HG02885 (cell line): ENCODE measurements around the gene ZNF444.
"Not testable (repeated sequence)": the region's sequence is repeated elsewhere in the genome, so short reads cannot be mapped to it uniquely, and the experiment has no call there.

Experiments
- ATAC-seq: cut with Tn5 transposase; IDR thresholded peaks from one replicate; pipeline ENCODE4 v1.9.1; 2021; ENCODE audit warnings: mild to moderate bottlenecking; ENCODE audit not compliant: unreplicated experiment, poor library complexity

ZNF444 gene

DNA sequence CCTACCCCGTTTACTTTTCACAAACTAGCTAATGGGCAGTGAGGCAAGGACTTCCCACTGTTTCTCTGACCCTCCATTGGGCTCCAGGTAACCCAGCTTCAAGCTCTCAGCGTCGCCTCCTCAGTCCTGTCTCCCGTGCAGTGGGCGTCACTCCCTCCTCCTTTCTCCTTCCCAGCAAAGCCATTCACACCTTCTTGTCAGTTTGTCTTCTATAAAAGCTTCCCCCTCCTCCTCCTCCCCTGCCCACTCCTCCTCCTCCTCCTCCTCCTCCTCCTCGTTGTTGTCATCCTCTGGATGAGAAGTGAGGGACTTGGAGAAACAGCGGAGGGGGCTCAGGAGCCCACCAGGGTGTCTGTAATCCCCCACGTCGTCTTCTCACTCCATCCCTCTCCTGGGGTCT lies 33.0 kb downstream of the ZNF444 start:
- no peak for ATAC-seq

DNA sequence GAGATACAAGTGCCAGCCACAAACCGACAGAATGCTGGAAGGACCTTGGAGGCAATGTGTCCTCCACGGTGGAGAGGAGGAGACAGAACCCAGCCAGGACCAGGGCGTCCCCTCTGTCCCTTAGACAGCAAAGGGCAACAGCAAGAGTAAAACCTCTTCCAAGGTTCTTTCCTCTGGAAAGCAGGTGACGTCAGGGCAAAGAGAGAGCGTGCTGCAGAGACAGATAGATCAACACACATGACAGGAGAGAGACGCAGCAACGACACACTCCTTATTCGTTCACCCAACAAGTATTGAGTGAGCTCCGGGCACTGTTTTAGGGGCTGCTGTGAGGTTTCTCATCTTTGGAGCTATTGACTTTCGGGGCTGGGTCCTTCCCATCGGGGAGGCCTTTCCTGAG lies 33.5 kb downstream of the ZNF444 start:
- ATAC-seq = no peak

DNA sequence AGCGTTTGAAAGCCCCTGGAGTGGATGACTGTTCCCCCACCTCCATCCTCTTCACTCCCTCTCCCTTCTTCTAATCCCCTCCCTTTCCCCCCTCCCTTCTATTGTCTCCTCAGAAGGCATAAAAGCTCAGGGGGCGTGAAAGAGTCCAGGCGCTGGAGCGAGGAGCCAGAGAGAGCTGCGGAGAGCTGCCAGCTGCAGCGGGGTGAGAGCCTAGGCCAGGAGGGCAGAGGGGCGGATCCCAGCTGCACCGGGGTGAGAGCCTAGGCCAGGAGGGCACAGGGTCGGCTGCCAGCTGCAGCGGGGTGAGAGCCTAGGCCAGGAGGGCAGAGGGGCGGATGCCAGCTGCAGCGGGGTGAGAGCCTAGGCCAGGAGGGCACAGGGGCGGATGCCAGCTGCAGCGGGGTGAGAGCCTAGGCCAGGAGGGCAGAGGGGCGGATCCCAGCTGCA lies 34.8 kb downstream of the ZNF444 start, which contains the start of gene GALP:
TSS of gene GALP (plus strand) at position 148 of the 447 bp plus-strand sequence. CDS start 1,101 bp downstream, outside the sequence.
- ATAC-seq = not testable (repeated sequence)

DNA sequence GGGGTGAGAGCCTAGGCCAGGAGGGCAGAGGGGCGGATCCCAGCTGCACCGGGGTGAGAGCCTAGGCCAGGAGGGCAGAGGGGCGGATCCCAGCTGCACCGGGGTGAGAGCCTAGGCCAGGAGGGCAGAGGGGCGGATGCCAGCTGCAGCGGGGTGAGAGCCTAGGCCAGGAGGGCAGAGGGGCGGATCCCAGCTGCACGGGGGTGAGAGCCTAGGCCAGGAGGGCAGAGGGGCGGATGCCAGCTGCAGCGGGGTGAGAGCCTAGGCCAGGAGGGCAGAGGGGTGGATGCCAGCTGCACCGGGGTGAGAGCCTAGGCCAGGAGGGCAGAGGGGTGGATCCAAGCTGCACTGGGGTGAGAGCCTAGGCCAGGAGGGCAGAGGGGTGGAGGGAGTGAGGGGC lies 35.2 kb downstream of the ZNF444 start:
- ATAC-seq = not testable (repeated sequence)

DNA sequence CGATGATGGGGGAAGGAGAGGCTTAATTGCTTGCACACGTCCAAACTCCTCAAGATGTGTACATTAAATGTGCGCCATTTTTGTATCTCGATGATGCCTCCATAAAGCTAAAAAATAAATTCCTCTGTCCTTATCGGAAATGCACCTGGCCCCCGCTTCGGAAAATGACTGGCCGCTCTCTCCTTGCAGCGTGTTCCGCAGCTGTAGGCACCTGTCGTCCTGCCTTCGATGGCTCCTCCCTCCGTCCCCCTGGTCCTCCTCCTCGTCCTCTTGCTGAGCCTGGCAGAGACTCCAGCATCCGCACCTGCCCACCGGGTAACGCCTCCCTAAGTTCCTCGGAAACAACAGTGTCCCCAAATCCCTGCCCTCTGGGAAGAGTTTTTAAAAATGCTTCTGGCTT lies 35.8 kb downstream of the ZNF444 start:
- no peak for ATAC-seq

DNA sequence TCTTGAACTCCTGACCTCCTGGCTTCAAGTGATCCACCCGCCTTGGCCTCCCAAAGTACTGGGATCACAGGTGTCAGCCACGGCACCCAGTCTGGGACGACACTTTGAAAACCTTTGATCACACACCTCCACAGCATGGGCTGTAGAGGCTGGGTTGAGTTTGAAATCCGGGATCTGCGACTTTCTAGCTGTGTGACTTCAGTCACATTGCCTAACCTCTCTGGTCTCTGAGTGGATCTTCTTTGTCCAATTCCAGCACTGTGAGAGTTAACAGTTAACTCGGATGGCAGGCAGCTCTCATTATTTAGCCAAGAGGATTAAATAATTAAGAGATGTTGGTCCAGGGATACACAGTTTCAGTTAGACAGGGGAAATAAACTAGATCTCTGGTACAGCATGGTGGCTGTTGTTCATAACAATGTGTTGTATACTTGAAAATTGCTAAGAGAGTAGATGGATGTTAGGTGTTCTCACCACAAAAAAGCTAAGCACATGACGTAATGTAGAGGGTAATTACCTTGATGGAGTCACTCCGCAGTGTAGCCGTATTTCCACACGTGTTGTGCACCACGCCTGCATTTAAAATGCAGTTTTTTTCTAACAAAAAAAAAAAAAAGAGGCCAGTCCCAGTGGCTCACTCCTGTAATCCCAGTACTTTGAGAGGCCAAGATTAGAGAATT lies 36.6 kb downstream of the ZNF444 start:
- ATAC-seq = no peak

DNA sequence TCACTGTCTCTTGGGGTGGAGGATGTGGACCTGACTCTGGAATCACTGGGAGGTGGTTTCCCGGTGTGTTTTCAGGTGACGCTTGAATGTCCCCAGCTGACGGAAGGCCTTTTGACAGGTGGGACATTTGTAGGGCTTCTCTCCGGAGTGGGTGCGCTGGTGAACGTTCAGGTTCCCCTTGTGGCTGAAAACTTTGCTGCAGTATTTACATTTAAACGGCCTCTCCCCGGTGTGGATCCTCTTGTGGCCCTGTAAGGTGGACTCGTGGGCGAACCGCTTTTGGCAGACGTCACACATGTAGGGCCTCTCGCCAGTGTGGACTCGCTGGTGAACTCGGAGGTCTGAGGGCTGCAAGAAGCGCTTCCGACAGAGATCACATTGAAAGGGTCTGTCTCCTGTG lies 48.7 kb downstream of the ZNF444 start:
- no peak for ATAC-seq

DNA sequence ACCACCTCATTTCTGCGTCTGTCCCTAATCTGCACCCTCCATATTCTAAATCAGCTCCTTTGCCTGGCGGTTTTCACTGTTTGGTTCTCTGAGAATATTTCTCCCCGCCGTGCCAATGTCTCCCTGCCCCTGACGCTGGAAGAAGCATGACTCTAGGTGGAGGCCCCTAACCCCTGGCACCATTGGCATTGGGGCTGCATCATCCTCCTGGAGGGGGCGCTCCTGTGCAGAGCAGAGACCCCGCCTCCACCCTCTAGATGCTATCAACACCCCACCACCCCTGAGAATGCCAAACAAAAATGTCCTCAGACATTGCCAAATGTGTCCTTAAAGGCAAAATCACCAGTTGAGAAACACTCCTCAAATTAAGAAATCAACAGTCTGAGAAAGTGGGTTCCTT lies 50.0 kb downstream of the ZNF444 start:
- no peak for ATAC-seq

DNA sequence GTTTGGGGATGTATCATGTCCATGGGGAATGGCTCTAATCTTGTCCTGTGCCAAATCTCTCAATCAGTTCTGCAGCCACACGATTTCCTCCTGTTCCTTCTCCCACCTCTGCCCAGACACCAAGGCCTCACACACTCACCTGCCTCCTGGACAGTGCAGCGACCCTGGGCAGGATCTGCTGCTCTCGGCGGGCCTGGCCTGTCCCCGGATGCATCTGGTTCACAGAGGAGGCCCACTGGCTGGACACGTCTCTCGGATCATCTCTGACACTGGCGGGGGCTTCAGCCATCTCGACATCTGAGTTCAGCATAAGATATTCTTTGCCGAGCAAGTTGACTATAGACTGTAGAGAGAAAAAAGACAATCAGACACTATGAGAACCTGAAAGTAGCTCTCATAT lies 50.6 kb downstream of the ZNF444 start:
- ATAC-seq = no peak

DNA sequence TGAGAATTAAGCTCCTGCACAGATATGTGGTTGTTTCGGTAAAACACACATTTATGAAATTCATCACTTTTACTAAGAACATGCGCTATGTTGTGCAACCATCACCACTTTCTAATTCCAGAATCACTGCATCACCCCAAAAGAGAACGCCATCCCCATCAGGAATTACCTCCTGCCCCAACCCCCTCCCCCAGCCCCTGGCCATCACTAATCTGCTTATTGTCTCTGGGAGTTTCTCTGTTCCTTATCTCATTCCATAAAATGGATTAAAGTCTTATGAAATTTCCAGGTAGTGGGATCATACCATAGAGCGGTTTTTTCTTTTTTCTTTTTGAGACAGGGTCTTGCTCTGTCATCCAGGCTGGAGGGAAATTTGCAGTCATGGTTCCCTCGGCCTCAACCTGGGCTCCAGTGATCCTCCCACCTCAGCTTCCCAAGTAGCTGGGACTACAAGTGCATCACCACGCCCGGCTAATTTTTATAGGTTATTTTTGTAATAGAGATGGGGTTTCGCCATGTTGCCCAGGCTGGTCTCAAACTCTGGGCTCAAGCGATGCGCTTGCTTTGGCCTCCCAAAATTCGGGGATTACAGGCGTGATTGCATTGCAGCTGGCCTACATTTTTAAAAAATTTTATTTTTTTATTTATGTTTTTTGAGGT lies 53.0 kb downstream of the ZNF444 start:
- no peak for ATAC-seq

DNA sequence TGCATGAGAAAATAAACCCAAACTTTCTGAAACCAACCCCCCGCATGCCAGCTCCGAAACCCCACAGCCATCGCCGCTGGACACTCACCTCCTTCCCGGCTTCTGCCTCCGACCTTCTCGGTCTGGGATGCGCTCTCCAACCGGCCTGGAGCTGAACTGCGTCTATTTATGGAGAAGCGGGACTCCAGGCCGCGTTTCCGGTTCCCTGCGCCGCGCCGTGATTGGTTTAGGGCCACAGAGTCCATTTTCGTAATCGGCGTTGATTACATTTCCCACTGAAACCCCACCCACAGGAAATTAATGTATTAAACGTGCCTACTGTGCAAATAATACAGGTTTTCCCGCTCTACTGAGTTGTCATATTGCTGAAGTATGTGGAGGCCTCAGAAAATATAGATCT lies 56.6 kb downstream of the ZNF444 start, which contains the start of gene ZSCAN5B:
TSS of gene ZSCAN5B (minus strand) at position 138 of the 400 bp plus-strand sequence. CDS start 4,731 bp downstream, outside the sequence.
- not testable (repeated sequence) for ATAC-seq

DNA sequence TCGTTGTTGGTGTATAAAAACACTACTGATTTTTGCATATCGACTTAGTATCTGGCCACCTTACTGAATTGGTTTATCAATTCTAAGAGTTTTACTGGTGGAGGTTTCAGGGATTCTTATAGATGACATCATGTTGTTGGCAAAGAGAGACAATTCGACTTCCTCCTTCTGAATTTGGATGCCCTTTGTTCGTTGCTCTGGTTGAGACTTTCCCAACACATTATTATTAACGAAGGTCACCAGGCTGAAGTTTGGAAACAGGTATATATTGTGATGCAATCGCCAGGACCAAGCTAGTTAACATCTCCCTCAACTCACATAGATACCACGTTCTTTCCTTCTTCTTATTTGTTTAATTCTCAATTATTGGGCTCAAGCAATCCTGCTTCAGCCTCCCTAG lies 58.6 kb downstream of the ZNF444 start:
- ATAC-seq = no peak

DNA sequence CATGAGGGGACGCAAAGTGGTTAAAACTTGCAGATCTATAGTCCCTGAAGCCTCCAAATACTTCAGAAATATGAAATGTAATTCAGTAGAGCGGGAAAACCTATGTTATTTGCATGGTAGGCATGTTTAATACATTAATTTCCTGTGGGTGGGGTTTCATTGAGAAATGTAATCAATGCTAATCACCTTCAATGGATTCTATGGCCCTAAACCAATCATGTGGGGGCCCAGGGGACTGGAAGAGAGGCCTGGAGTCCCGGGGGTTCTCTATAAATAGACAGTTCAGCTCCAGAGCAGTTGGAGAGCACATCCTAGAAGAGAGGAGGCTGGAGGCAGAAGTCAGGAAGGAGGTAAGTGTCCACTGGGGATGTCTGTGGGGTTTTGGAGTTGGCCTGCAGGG lies 60.9 kb downstream of the ZNF444 start, which contains the start of gene ZSCAN5C:
TSS of gene ZSCAN5C (plus strand) at position 301 of the 400 bp plus-strand sequence. CDS start 3,641 bp downstream, outside the sequence.
- no peak for ATAC-seq

DNA sequence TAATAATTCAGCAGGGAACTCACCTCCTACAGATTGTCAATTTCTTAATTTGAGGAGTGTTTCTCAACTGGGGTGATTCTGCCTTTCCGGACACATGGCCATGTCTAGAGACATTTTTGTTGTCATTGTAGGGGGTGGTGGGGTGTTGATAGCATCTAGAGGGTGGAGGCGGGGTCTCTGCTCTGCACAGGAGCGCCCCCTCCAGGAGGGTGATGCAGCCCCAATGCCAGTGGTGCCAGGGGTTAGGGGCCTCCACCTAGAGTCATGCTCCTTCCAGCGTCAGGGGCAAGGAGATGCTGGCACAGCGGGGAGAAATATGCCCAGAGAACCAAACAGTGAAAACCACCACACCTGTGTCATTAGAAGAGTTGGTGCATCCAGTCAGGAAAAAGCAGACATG lies 66.5 kb downstream of the ZNF444 start:
- not testable (repeated sequence) for ATAC-seq

DNA sequence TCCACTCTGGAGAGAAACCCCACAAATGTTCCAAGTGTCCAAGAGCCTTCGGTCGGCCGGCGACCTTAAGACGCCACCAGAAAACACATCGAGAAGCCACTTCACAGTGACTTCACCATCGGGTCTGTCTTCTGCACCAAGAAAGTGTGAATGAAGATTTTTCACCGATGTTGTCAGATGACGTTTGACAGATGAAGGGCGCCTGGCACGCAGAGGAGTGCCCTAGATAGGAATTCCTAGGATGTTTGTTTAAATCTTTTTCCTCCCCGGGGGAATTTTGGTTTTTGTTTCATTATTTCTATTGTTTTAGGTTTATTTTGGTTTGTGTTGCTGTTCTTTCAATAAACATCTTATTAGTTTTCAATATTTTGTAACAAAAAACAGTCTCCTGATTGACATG lies 68.0 kb downstream of the ZNF444 start:
- no peak for ATAC-seq

DNA sequence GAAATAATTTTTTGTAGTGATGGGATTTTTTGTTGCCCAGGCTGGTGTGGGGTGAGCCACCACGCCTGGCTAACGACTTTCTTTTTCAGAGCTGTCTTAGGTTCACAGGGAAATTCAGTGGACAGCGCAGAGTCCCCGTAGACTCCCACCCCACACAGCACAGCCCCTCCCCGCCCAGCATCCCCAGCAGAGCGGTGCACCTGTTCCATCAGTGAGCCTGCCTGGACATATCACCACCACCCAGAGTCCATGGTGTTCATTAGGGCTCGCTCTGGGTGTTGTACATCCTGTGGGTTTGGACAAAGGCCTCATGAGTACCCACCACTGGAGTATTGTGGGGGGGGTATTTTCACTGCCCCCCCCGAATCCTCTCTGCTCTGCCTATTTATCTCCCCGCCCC lies 68.9 kb downstream of the ZNF444 start:
- not testable (repeated sequence) for ATAC-seq
